ENCODE measurements around the gene CHSY1.
A peak's percentile ranks its signal among the peaks of the same experiment; 100 is the strongest.
"Not testable (repeated sequence)": the region's sequence is repeated elsewhere in the genome, so short reads cannot be mapped to it uniquely, and the experiment has no call there.

CHSY1 gene

DNA sequence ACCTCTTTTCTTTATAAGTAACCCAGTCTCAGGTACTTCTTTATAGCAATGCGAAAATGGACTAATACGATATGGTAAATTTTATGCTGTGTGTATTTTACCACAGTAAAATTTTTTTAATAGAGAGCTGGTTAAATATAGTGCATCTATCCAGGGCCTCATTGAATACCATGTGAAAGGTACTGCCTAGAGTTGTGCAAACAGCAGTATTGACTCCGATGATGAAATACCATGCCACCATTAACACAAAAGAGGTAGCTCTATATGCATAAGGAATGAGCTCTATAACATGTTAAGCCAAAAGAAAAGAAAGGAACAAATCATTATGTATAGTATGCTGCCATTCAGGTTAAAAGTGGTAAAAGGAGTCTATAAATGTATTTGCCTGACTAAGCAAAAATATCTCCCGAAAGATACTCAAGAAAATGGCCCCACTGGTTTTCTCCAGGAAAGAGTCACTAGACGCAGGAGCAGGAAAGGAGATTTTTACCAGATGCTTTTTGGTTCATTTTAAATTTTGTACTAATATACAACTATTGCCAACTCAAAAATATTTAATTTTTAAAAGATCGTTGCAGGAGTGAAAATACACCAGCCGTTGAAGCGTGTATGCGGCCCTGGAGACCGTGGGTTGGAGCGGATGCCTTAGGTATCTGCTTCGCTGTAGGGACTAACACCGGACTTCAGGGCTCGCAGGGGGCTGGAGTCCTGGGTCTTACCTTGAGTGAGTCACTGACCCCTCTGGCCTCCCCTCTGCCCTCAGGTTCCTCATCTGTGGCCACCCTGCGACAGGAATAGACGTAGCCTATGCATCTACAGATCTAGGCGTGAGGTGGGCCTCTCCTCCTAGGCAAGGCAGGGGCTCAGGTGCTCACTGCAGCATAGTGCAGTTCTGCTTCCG is 120.1 kb downstream of the CHSY1 start:
- peak; percentile 56 for DNase-seq (ENCODE audit: low read depth)
- no peak overlapping the region for H3K4me3 ChIP-seq (ENCODE audit: low read depth, low read length)
- no peak for TF ChIP-seq CTCF (IDR thresholded peaks at IDR 0.05; ENCODE audit: control insufficient read depth, extremely low read depth, insufficient read depth)

GRCh38 chr15:101129851-101130380 is 121.9 kb downstream of the CHSY1 start:
- no peak for DNase-seq (ENCODE audit: low read depth)
- no peak overlapping the region for H3K4me3 ChIP-seq (ENCODE audit: low read depth, low read length)
- no peak for TF ChIP-seq CTCF (IDR thresholded peaks at IDR 0.05; ENCODE audit: control insufficient read depth, extremely low read depth, insufficient read depth)

- DNase-seq (ENCODE audit: low read depth): no peak
- no peak overlapping the region for H3K4me3 ChIP-seq (ENCODE audit: low read depth, low read length)
- TF ChIP-seq CTCF (IDR thresholded peaks at IDR 0.05; ENCODE audit: control insufficient read depth, extremely low read depth, insufficient read depth): no peak
Measured at GRCh38 chr15:101128221-101129015, 123.4 kb downstream of the CHSY1 start.

GRCh38 chr15:101127506-101128076 is 124.3 kb downstream of the CHSY1 start:
- no peak overlapping the region for H3K4me3 ChIP-seq (ENCODE audit: low read depth, low read length)
- DNase-seq (ENCODE audit: low read depth): peak; percentile 28
- no peak for TF ChIP-seq CTCF (IDR thresholded peaks at IDR 0.05; ENCODE audit: control insufficient read depth, extremely low read depth, insufficient read depth)

DNA sequence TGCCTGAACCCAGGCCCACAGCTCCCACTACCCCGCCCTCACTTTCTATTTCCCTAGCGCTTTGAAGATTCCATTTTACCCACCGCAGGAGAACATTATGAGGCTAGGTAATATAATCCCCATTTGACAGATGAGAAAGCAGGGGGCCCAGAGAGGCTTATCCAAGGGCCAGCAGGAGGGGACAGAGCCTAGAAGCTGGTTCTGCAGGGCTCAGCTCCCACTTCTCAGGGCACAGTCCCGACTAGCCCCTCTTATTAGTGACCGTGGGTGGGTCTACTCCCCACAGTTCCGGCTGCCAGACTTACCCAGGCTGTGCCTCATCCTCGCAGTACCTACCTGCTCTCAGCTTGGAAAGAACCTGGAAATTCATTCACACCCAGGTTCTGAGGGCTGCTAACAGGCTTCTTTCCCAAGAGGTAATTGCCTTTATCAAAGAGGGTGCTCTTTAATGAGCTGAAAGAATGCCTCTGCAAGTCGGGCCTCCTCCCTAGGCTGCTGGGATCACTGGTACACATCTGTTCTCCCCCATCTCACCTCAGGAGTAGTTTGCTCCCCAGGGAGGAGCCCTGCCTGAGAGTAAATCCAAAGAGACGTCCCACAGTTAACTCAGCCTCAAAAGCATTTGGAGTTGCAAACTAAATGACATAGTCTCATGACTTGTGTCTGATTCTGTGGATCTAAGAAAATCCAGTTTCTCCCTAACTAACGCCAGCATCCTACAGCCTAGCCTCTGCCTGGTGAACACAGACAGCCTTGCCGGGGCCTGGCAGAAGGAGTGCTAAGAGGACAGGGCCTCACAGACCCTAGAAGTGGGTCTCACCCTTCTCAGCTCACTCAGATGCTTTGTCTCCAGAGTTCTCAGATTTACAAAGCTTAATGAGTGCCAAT is 125.0 kb downstream of the CHSY1 start:
- H3K4me3 ChIP-seq (ENCODE audit: low read depth, low read length): no peak overlapping the region
- no peak for TF ChIP-seq CTCF (IDR thresholded peaks at IDR 0.05; ENCODE audit: control insufficient read depth, extremely low read depth, insufficient read depth)
- no peak for DNase-seq (ENCODE audit: low read depth)

DNA sequence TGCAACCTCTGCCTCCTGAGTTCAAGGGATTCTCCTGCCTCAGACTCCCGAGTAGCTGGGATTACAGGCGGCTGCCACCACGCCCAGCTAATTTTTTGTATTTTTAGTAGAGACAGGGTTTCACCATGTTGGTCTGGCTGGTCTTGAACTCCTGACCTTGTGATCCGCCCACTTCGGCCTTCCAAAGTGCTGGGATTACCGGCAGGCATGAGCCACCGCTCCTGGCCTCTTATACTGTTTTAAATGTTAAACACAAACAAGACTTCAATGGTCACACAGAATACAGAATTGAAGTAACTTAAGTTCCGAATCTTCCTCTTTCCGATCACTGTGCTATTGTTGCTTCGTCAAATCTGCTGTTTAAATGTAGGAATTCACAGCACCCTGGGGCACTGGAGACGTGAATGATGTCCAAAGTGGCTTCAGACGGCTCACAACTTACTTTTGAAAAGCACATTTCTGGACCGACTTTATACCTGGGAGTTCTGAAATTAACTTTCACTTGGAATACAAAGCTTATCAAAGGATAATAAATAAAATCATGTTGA is 125.9 kb downstream of the CHSY1 start:
- not testable (repeated sequence) for H3K4me3 ChIP-seq (ENCODE audit: low read depth, low read length); DNase-seq (ENCODE audit: low read depth)
